Heart right ventricle (tissue), 16 donors: ENCODE results near the gene TWSG1. TPM values are rescaled to one million over a fixed set of nuclear protein-coding genes. Genes with fewer than 3 reads are reported as not detected.

Experiments
- ATAC-seq, 8 donors: fragments of 200-7000 bp; cut with Tn5 transposase; one replicate each; pipeline ENCODE4 v1.9.1; 2020; ENCODE audit warnings: mild to moderate bottlenecking in 8 of 8, moderate library complexity in 8 of 8, moderate number of reproducible peaks in 1 of 8
- DNase-seq, 2 donors: peaks; one replicate each; pipeline ENCODE4 v3.0.0-alpha.2; 2020
- H3K27ac ChIP-seq, 10 donors: fragments of 200-600 bp; sonication (generic) in 2 of 10; one replicate each; pipeline versions ENCODE4 v1.5.0 to v1.8.0; 2020 to 2022; ENCODE audit warnings: mild to moderate bottlenecking in 3 of 10
- H3K27me3 ChIP-seq, 7 donors: fragments of 200-600 bp; one replicate each; pipeline ENCODE4 v1.8.0; 2021 to 2022; ENCODE audit warnings: mild to moderate bottlenecking in 2 of 7
- H3K36me3 ChIP-seq, 9 donors: fragments of 200-600 bp; sonication (generic) in 1 of 9; one replicate each; pipeline versions ENCODE4 v1.5.0 to v1.8.0; 2020 to 2022; ENCODE audit warnings: mild to moderate bottlenecking in 2 of 9
- H3K4me1 ChIP-seq, 9 donors: fragments of 200-600 bp; sonication (generic) in 1 of 9; one replicate each; pipeline versions ENCODE4 v1.5.0 to v1.8.0; 2020 to 2022; ENCODE audit warnings: mild to moderate bottlenecking in 4 of 9
- H3K4me3 ChIP-seq, 10 donors: fragments of 200-600 bp; sonication (generic) in 2 of 10; one replicate each; pipeline versions ENCODE4 v1.5.0 to v1.8.0; 2020 to 2022; ENCODE audit warnings: mild to moderate bottlenecking in 7 of 10, moderate library complexity in 2 of 10
- H3K9me3 ChIP-seq, 11 donors: fragments of 200-600 bp in 10 of 11; sonication (generic) in 2 of 11; one replicate each; pipeline versions ENCODE4 v1.5.0 to v1.8.0; 2013 to 2022; ENCODE audit warnings: mild to moderate bottlenecking in 2 of 11, control low read depth in 1 of 11, moderate library complexity in 1 of 11
- WGBS, 2 donors: extraction: QIAGEN DNeasy Blood & Tissue Kit; methylation state at CpG; one replicate each; pipeline ENCODE4 v1.1.7; 2013; ENCODE audit warnings: inconsistent platforms in 1 of 2; 5-methylcytosine and 5-hydroxymethylcytosine counted together
- intact Hi-C, 10 donors: fragments of 100-400 bp; cut with DNase I; formaldehyde crosslinking; loops; one replicate each; pipeline versions ENCODE4 v1.11.1 to v1.14.2; 2022
- polyA plus RNA-seq, 2 donors: library from polyadenylated mRNA; stranded (reverse); fragments of 200-250 nt; gene quantifications; one replicate each; pipeline ENCODE4 v1.2.3, GENCODE V29; 2013
- total RNA-seq, 10 donors: library from RNA; stranded (reverse); fragmentation: NEBNext Ultra II Directional in 3 of 10; extraction: Animal tissue kit (Norgen Biotek cat#: 25700) in 3 of 10; gene quantifications; one replicate each; pipeline versions ENCODE4 v1.2.1 to v1.2.4, GENCODE V29; 2021 to 2023
- TF ChIP-seq, protein P1 (sequence below), 9 donors: fragments of 200-600 bp; sonication (generic) in 2 of 9; IDR thresholded peaks; one replicate each; pipeline versions ENCODE4 v1.5.0 to v1.8.0; 2021 to 2022; ENCODE audit warnings: antibody characterized with exemption in 9 of 9, mild to moderate bottlenecking in 5 of 9, moderate library complexity in 1 of 9
- donor health status: Arrhythmogenic right ventricular cardiomyopathy.
- donor health status: ischemic (EF 13 %, LVEDD 7.1; RV severe dilation, severe dysfunction).
- donor health status: healthy with polysubstance abuse.
- donor health status: DM: no; HTN: yes; CAD: no.
- donor health status: DM: no; HTN: no; CAD: no.
- donor health status: ischemic (EF 25% LVEDD 6.9; RV normal size, moderate dysfunction).
- donor health status: ischemic (EF 25% LVEDD 5.7; RV mildly dilated, moderate dysfunction).
- donor health status: healthy.
- donor health status: DM: yes; HTN: yes; CAD: no.
- donor health status: Ischemic cardiomyopathy.
- donor health status: ischemic (EF 35%, LVEDD 5.7; RV mildly dilated, moderate dysfunction).
- donor health status: nonischemic (EF 11% LVEDD 7.7; RV severe dilation, severe dysfunction).
- donor health status: DM: yes; HTN: yes; CAD: no.
- donor health status: PGD.
- donor health status: ischemic (EF 29% LVEDD 5.4; RV normal size, mild dysfunction).
- donor health status: nonischemic (EF 23%, LVEDD 6.1; RV moderate dilation, normal function).

TWSG1 gene
- total and polyA plus RNA-seq, 12 donors = 6.6 to 15.0 (median 11.2) TPM

DNA sequence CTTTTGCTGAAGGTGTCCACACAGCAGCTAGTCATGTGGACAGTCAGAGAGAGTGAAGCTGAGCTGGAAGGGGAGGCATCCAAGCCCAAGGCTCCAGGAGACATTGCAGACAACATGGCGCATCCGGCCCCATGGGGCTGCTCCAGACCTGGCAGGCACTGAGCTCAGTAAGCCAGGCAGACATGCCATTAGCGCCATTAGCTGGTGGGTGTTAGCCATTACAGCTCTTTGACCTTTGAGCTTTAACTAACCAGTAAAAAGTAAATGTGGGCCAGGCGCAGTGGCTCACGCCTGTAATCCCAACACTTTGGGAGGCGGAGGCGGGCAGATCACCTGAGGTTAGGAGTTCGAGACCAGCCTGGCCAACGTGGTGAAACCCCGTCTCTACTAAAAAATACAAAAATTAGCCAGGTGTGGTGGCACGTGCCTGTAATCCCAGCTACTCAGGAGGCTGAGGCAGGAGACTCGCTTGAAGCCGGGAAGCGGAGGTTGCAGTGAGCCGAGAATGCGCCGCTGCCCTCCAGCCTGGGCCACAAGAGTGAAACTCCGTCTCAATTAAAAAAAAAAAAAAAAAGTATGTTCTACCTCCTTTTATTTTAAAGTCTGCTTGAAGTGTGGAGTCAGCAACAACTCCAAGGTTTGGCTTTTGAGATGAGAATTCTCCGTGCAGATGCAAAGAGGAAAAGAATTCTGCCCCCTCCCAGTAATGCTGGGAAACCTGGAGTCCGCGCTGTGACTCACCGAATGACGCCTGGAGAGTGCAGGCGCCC is 69.4 kb downstream of the TWSG1 start:
- Histone ChIP-seq H3K4me1 (peaks cover 0 to 12% (median 0%) of the 10 kb centered on the region in 9 donors), H3K9me3 (peaks cover 0 to 4% (median 0%) of the 10 kb centered on the region in 11 donors), H3K36me3 (peaks cover 0 to 12% (median 0%) of the 10 kb centered on the region in 9 donors), H3K27ac (peak overlapping the region in 2 of 10 donors; percentile 11 to 74), H3K27me3 (no peaks in the 10 kb centered on the region), H3K4me3 (peak overlapping the region in 3 of 10 donors; percentile 7 to 24 (median 12))
- intact Hi-C loops = no loop called here
- peak in 2 of 8 donors; percentile 91 to 94 for ATAC-seq
- 86 to 87% methylated on average over 24 of the region's 24 CpGs for WGBS, 2 donors
- TF ChIP-seq, protein P1, sequence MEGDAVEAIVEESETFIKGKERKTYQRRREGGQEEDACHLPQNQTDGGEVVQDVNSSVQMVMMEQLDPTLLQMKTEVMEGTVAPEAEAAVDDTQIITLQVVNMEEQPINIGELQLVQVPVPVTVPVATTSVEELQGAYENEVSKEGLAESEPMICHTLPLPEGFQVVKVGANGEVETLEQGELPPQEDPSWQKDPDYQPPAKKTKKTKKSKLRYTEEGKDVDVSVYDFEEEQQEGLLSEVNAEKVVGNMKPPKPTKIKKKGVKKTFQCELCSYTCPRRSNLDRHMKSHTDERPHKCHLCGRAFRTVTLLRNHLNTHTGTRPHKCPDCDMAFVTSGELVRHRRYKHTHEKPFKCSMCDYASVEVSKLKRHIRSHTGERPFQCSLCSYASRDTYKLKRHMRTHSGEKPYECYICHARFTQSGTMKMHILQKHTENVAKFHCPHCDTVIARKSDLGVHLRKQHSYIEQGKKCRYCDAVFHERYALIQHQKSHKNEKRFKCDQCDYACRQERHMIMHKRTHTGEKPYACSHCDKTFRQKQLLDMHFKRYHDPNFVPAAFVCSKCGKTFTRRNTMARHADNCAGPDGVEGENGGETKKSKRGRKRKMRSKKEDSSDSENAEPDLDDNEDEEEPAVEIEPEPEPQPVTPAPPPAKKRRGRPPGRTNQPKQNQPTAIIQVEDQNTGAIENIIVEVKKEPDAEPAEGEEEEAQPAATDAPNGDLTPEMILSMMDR (IDR thresholded peaks at IDR 0.05) = no peak
- no peak for DNase-seq

DNA sequence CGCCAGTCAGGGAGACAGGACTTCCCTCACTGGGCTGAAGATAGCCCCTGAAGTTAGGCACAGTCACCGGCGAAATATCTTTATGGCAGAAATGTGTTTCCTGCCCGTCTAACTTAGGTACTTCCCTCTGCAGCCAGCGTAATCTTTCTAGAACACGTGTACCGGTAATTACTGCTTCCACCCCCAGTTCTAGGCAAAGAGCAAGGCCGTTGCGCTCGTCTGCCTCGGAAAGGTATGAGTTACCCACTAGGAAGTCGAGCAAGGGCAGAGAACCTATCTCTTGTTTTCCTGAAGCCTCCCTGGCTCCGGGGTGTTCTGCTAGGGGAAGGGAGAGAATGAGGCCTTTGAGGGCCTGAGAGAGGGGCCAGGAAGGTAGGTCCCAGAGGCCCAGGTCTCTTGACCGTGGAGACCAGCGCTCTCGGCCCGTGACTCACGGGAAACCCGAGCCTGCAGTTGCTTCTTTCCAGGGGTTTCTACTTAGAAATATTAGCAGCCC is 70.0 kb downstream of the TWSG1 start:
- peak in 5 of 8 donors; percentile 31 to 77 (median 38) for ATAC-seq
- 65 to 71% methylated on average over 19 of the region's 19 CpGs for WGBS, 2 donors
- H3K27ac ChIP-seq = peak overlapping the region in 2 of 10 donors; percentile 61 to 69

DNA sequence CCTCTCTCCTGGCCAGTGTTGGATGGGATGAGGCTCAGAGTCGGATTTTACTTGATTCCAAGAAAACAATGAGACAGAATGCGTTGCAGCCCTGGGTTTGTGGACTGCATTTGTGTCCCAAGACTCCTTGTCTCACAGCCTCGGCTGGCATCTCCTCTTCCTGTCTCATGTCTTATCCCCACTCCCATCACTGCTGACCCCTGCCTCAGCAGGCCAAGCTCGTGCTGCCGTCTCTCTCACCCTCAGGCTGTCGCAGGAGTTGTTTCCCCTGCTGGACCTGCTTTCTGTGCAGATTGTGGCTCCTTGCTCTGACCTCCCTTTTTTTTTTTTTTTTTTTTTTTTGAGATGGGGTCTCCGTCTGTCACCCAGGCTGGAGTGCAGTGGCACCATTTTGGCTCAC is 70.6 kb downstream of the TWSG1 start:
- TF ChIP-seq, protein P1 (IDR thresholded peaks at IDR 0.05) = no peak
- intact Hi-C loops = no loop called here
- Histone ChIP-seq H3K9me3 (peaks cover 0 to 7% (median 0%) of the 10 kb centered on the region in 11 donors), H3K4me1 (peaks cover 0 to 12% (median 0%) of the 10 kb centered on the region in 9 donors), H3K4me3 (no peak overlapping the region), H3K27me3 (no peaks in the 10 kb centered on the region), H3K36me3 (peaks cover 0 to under 1% (median 0%) of the 10 kb centered on the region in 9 donors), H3K27ac (peak overlapping the region in 2 of 10 donors; percentile 61 to 69)
- ATAC-seq (no peak), DNase-seq (no peak)
- WGBS, 2 donors = 72 to 78% methylated on average over 7 of the region's 7 CpGs

More for the DNA sequence above, 70.0 kb downstream of the TWSG1 start:
- Histone ChIP-seq H3K4me1 (peaks cover 0 to 12% (median 0%) of the 10 kb centered on the region in 9 donors), H3K36me3 (peaks cover 0 to 5% (median 0%) of the 10 kb centered on the region in 9 donors), H3K4me3 (peak overlapping the region in 3 of 10 donors; percentile 7 to 24 (median 12)), H3K9me3 (peaks cover 0 to 4% (median 0%) of the 10 kb centered on the region in 11 donors), H3K27me3 (no peaks in the 10 kb centered on the region)
- intact Hi-C loops = no loop called here
- TF ChIP-seq, protein P1 (IDR thresholded peaks at IDR 0.05) = no peak
- peak in 1 of 2 donors; percentile 11 for DNase-seq

DNA sequence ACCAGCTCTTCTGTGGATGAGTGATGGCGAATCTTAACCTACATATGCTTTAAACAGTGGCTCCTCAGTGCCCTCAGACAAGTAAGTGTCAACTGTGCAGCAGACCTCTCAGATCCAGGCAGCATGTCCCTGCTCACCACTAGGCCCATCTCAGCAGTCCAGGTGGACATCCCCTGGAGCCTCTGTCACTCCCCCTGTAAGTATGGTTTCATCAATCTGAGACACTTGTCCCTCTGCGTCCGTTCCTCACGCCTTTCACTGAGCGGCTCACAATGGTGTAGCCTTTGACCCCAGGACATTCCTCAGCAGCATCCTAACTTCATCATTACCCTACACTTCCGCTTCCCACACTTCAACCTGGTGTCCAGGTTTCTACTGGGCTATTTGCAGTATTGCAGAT is 71.4 kb downstream of the TWSG1 start:
- intact Hi-C loops = no loop called here

More for the DNA sequence above, 71.4 kb downstream of the TWSG1 start:
- Histone ChIP-seq H3K36me3 (no peaks in the 10 kb centered on the region), H3K27ac (no peak overlapping the region), H3K4me1 (peaks cover 0 to 12% (median 0%) of the 10 kb centered on the region in 9 donors), H3K4me3 (no peak overlapping the region), H3K27me3 (no peaks in the 10 kb centered on the region), H3K9me3 (peaks cover 0 to 9% (median 0%) of the 10 kb centered on the region in 11 donors)
- TF ChIP-seq, protein P1 (IDR thresholded peaks at IDR 0.05) = no peak
- 97 to 99% methylated on average over 6 of the region's 6 CpGs for WGBS, 2 donors
- ATAC-seq = no peak
- DNase-seq = no peak
